ENCODE data around the gene SLC15A4.

DNA sequence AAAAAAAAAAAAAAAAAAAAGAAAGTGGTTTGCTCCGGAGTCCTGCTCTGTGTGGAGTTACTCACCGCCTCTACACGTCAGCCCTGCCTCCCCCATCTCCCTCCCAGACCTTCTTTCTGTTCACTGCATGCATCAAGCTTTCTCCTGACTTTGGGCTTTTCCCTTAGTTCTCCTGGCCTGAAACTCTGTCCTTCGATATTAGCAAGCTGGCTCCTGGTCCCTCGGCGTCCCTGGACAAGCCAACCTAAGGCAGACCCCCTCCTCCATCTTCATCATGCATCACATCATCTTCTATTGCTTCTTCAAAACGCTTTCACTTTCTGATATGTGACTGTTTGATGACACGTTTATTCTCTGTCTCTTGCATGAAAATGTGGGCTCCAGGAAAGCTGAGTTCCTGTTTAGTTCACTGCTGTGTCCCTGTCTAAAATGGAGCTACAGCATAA lies 40.6 kb downstream of the SLC15A4 start:
- TF ChIP-seq POLR2A (IDR thresholded peaks at IDR 0.05) (no peak), CTCF (IDR thresholded peaks at IDR 0.05) (no peak)

Data from Peyer's patch (tissue), 4 donors.